Cardiac muscle cell (in vitro differentiated cells and primary cell): Measurements from ENCODE around the gene FEM1A. TPM values are rescaled to one million over a fixed set of nuclear protein-coding genes. Genes with fewer than 3 reads are reported as not detected.
"Not testable (repeated sequence)": the region's sequence is repeated elsewhere in the genome, so short reads cannot be mapped to it uniquely, and the experiment has no call there.

Experiments
- DNase-seq, 2 donors: peaks; one replicate each; pipeline versions ENCODE4 v3.0.0 to v3.0.0-alpha.2; 2010 to 2017; ENCODE audit warnings: low read depth in 1 of 2, low spot score in 1 of 2
- H3K27ac ChIP-seq: fragments of 200-600 bp; sonication (generic); 2 replicates; pipeline ENCODE4 v1.5.1; 2016
- H3K27me3 ChIP-seq: fragments of 200-600 bp; sonication (generic); 2 replicates; pipeline ENCODE4 v1.6.0; 2016; ENCODE audit warnings: control low read depth
- H3K36me3 ChIP-seq: fragments of 200-600 bp; sonication (generic); 2 replicates; pipeline ENCODE4 v1.5.1; 2016; ENCODE audit warnings: control low read depth
- H3K4me1 ChIP-seq: fragments of 200-600 bp; sonication (generic); 2 replicates; pipeline ENCODE4 v1.8.1; 2017; ENCODE audit warnings: low read depth, mild to moderate bottlenecking, mixed run types
- H3K4me3 ChIP-seq: fragments of 200-600 bp; sonication (generic); 2 replicates; pipeline ENCODE4 v1.5.1; 2016; ENCODE audit warnings: mild to moderate bottlenecking
- H3K9me3 ChIP-seq: fragments of 200-600 bp; sonication (generic); 2 replicates; pipeline ENCODE4 v1.5.1; 2017; ENCODE audit warnings: low read depth, mild to moderate bottlenecking, control low read depth
- CTCF ChIP-seq: IDR thresholded peaks from 2 replicates; pipeline ENCODE4 v1.5.1; 2012; ENCODE audit warnings: low read depth, mild to moderate bottlenecking, low read length
- polyA plus RNA-seq: library from polyadenylated mRNA; unstranded; fragments of >200 nt; fragmentation: Nextera tagmentation; extraction: Ambion mirVana; gene quantifications from 2 replicates; pipeline ENCODE4 v1.2.1, GENCODE V29; 2016
- total RNA-seq: library from RNA; depleted of rRNA; stranded (reverse); fragments of >200 nt; gene quantifications from 2 replicates; pipeline ENCODE4 v1.2.3, GENCODE V29; 2016

FEM1A gene
- total and polyA plus RNA-seq, 2 experiments from 2014 or later: 2.8 to 27.9 TPM

GRCh38 chr19:4821265-4821664 lies 29.7 kb downstream of the FEM1A start:
- DNase-seq: no peak
- Histone ChIP-seq H3K27me3 (no peaks in the 10 kb centered on the region), H3K9me3 (no peaks in the 10 kb centered on the region), H3K36me3 (no peaks in the 10 kb centered on the region), H3K4me1 (no peaks in the 10 kb centered on the region), H3K4me3 (no peak overlapping the region), H3K27ac (no peak overlapping the region)
- TF ChIP-seq CTCF: no peak

- H3K27me3 ChIP-seq, H3K27ac ChIP-seq, DNase-seq, H3K9me3 ChIP-seq, H3K4me1 ChIP-seq, H3K4me3 ChIP-seq, H3K36me3 ChIP-seq: not testable (repeated sequence)
These were observed 30.8 kb downstream of the FEM1A start for GRCh38 chr19:4822354-4822753.

- Histone ChIP-seq H3K27ac (no peak overlapping the region), H3K27me3 (no peaks in the 10 kb centered on the region), H3K4me1 (no peaks in the 10 kb centered on the region), H3K36me3 (no peaks in the 10 kb centered on the region), H3K9me3 (no peaks in the 10 kb centered on the region), H3K4me3 (no peak overlapping the region)
- no peak for TF ChIP-seq CTCF
- no peak for DNase-seq
These were observed 32.0 kb downstream of the FEM1A start for GRCh38 chr19:4823577-4823976.

GRCh38 chr19:4829001-4829712 lies 37.6 kb downstream of the FEM1A start:
- H3K27me3 ChIP-seq: peaks cover 15% of the 10 kb centered on the region
- no peak for TF ChIP-seq CTCF
- H3K36me3 ChIP-seq: no peaks in the 10 kb centered on the region
- H3K27ac ChIP-seq: no peak overlapping the region
- DNase-seq: no peak
- no peaks in the 10 kb centered on the region for H3K9me3 ChIP-seq
- no peaks in the 10 kb centered on the region for H3K4me1 ChIP-seq
- no peak overlapping the region for H3K4me3 ChIP-seq

GRCh38 chr19:4830332-4830731 lies 38.8 kb downstream of the FEM1A start:
- Histone ChIP-seq H3K27ac (no peak overlapping the region), H3K4me1 (no peaks in the 10 kb centered on the region), H3K9me3 (no peaks in the 10 kb centered on the region), H3K27me3 (peaks cover 15% of the 10 kb centered on the region), H3K36me3 (no peaks in the 10 kb centered on the region), H3K4me3 (no peak overlapping the region)
- no peak for TF ChIP-seq CTCF
- no peak for DNase-seq

GRCh38 chr19:4830768-4831265 lies 39.3 kb downstream of the FEM1A start:
- Histone ChIP-seq H3K27ac (no peak overlapping the region), H3K4me3 (peak overlapping the region; percentile 50), H3K4me1 (no peaks in the 10 kb centered on the region), H3K9me3 (no peaks in the 10 kb centered on the region), H3K36me3 (no peaks in the 10 kb centered on the region), H3K27me3 (peaks cover 15% of the 10 kb centered on the region)
- no peak for DNase-seq
- TF ChIP-seq CTCF: no peak
